Measurements from ENCODE around the gene MACROD2.

MACROD2 gene

GRCh38 chr20:16081421-16081820, 2086.1 kb downstream of the MACROD2 start:
- no peak for DNase-seq (ENCODE audit: low read depth)
- no peak for TF ChIP-seq CTCF (conservative IDR thresholded peaks at IDR 0.05; ENCODE audit: low read depth, low read length)
- no peak overlapping the region for H3K4me3 ChIP-seq (ENCODE audit: low read length)

- H3K4me3 ChIP-seq (ENCODE audit: low read length) = no peak overlapping the region
- TF ChIP-seq CTCF (conservative IDR thresholded peaks at IDR 0.05; ENCODE audit: low read depth, low read length) = no peak
Measured at GRCh38 chr20:16082051-16082550, 2086.8 kb downstream of the MACROD2 start.

GRCh38 chr20:16083639-16084280, 2088.4 kb downstream of the MACROD2 start:
- no peak overlapping the region for H3K4me3 ChIP-seq (ENCODE audit: low read length)
- TF ChIP-seq CTCF (conservative IDR thresholded peaks at IDR 0.05; ENCODE audit: low read depth, low read length) = no peak
- DNase-seq (ENCODE audit: low read depth) = no peak

More at GRCh38 chr20:16082051-16082550, 2086.8 kb downstream of the MACROD2 start:
- DNase-seq (ENCODE audit: low read depth) = no peak

GRCh38 chr20:16095226-16095625, 2099.9 kb downstream of the MACROD2 start:
- no peak for DNase-seq (ENCODE audit: low read depth)
- no peak for TF ChIP-seq CTCF (conservative IDR thresholded peaks at IDR 0.05; ENCODE audit: low read depth, low read length)
- H3K4me3 ChIP-seq (ENCODE audit: low read length) = no peak overlapping the region

- DNase-seq (ENCODE audit: low read depth) = no peak
- no peak for TF ChIP-seq CTCF (conservative IDR thresholded peaks at IDR 0.05; ENCODE audit: low read depth, low read length)
- no peak overlapping the region for H3K4me3 ChIP-seq (ENCODE audit: low read length)
Measured at GRCh38 chr20:16096756-16097326, 2101.5 kb downstream of the MACROD2 start.

- no peak for TF ChIP-seq CTCF (conservative IDR thresholded peaks at IDR 0.05; ENCODE audit: low read depth, low read length)
- no peak overlapping the region for H3K4me3 ChIP-seq (ENCODE audit: low read length)
- no peak for DNase-seq (ENCODE audit: low read depth)
Measured at GRCh38 chr20:16097788-16098187, 2102.5 kb downstream of the MACROD2 start.

Measured in retinal pigment epithelial cell (primary cell).